Putamen (tissue), 1 donor: ENCODE data around the gene ATP6V0B.

Experiments
- DNase-seq: peaks from one replicate; pipeline ENCODE4 v3.0.0-alpha.2; 2016; ENCODE audit warnings: low spot score

ATP6V0B gene

GRCh38 chr1:44002606-44003157, 27.9 kb downstream of the ATP6V0B start:
- DNase-seq: no peak

DNA sequence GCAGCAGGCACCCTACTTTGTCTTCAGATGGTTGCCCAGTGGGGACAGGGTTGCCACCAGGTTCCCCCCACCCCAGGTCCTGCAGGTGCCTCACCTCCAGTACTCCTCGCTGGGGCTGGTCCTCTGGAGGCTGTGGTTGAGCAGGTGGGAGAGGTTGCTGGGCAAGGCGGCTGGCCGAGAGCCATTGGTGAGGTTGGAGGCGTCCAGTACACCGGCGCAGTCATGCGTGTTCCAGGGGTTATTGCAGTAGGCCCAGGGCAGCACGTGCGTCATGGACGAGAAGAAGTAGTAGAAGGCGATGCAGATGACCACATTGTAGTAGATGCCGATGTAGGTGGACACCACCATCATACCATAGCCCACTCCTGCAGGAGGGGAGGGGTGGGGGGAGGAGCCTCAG, 33.5 kb downstream of the ATP6V0B start:
- no peak for DNase-seq

- DNase-seq: peak; percentile 92
These were observed 36.2 kb downstream of the ATP6V0B start for GRCh38 chr1:44010935-44011471.

DNA sequence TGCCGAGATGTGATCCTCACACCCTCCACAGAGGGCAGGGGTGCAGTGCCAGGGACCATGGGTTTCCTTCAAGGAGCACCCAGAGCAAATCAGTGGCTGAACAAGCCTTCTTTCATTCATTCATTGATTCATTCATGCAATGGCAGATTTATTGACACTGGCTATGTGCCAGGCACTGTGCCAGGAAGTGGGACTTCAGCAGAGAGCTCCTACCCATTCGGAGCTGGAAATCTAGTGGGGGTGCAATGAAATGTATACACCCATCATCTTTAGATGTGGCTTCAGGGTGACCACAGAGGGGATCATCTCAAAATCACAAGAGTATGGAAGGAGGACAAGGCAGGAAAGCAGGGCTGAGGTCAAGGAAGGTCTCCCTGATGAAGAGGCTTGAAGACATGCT, 37.6 kb downstream of the ATP6V0B start:
- DNase-seq: no peak

- no peak for DNase-seq
These were observed 38.3 kb downstream of the ATP6V0B start for GRCh38 chr1:44012941-44013609.

GRCh38 chr1:44013949-44014348, 39.2 kb downstream of the ATP6V0B start:
- no peak for DNase-seq

DNA sequence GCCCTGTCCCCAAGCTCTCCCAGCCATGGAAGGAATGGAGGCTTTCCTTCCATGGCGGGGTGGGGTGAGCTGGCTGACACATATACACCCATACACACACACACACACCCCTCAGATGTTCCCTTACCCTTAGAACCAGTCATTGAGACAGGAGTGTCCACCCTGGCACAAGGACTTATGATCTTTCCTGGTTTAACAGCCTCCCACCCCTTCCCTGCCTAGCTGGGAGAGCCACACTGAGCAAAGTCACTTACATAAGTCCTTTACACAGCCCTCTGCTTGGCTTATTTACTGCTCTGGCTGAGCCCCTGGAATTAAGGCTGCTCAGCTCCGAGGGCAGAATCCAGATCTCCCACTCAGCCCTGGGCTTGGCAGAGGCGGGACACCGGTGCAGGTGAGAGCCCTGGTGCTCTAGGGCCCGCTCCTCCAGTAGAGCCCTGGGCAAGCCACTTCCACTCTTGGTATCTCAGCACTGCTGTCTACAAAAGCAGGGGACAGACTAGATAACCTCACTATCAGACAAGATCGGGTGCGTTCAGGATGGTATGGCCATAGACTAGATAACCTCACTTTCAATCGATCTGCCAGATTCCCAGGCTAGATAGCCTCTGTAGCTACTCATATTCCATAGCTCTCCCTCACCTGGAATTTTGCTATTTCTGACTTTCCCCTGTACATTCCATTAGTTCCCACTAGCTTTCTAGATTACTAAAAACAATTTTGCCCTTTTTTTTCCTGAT, 39.8 kb downstream of the ATP6V0B start:
- DNase-seq: no peak

GRCh38 chr1:44015206-44015605, 40.4 kb downstream of the ATP6V0B start:
- no peak for DNase-seq

DNA sequence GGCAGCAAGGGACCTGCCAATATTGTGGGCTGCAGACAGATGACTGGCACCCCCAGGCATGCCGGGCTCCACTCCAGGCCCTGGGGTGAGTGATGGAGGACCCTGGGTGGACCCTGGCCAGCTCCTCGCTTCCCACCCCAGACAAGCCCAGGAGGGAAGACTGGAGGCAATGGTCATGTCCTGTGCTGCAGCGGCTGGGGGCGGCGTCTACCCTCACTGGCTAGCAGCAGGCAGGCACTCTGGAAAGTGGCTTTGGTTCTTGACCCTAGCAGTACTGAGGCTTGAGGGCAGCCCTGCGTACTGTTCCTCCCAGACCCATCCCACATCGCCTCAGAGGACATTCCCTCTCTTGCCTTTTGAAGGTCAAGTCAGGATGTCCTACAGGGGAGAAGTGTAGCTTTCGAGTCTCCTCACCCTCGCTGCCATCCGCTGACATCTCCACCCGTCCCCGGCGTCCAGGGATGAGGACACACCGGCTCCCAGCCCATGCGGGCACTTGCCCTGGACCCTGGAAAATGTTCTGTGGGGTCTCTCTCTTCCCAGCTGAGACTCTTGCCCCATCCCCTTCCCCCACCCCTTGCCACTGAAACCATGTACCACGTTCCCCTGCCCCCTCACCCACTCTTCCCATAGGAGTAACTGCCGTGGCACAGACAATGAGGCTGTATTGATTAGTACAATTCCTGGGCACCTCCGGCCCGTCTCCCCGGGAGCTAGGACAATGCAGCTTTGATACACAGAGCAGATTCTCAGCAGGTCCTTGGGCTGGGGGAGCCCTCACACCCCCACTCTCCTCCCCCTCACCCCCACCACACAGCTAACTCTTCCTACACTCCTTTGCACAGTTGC, 41.5 kb downstream of the ATP6V0B start:
- no peak for DNase-seq

GRCh38 chr1:44016890-44017400, 42.2 kb downstream of the ATP6V0B start:
- no peak for DNase-seq

- peak; percentile 77 for DNase-seq
These were observed 44.7 kb downstream of the ATP6V0B start for GRCh38 chr1:44019466-44019948.

DNA sequence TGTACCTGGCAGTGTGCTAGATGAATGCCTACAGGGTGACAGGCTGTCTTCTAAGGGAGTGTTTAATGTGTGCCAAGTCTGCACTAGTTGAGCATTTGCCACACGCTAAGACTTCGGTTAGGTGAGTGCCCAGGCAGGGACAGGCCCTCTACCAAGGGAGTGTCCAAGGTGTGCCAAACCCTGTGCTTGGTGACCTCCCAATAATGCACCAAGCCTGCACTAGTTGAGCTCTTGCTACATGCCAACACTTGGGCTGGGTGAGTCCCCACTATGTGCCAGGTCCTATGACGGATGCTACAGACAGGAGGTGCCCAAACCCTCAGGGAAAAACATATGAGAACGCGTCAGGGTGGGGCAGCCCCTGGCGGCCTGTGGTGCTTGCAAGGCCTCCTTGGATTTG, 45.7 kb downstream of the ATP6V0B start:
- no peak for DNase-seq

DNA sequence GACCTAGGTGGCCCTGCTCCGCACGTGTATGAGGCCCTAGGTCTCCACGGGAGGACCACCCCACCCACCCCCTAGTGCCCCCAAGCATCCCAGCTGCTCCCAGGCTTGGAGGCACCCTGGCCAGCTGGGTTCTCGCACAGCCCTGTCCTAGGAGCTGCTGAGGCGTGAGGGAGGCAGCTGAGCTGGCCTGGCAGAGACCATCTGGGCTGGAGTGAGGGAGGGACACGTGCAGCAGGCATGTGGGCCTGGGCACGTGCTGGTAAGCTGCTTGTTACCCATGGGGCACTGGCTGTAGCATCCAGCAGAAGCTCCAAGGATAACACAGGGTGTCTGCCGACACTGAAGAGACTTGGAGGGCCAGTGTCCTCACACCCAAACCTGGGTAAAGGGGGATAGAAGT, 46.4 kb downstream of the ATP6V0B start:
- DNase-seq: no peak

DNA sequence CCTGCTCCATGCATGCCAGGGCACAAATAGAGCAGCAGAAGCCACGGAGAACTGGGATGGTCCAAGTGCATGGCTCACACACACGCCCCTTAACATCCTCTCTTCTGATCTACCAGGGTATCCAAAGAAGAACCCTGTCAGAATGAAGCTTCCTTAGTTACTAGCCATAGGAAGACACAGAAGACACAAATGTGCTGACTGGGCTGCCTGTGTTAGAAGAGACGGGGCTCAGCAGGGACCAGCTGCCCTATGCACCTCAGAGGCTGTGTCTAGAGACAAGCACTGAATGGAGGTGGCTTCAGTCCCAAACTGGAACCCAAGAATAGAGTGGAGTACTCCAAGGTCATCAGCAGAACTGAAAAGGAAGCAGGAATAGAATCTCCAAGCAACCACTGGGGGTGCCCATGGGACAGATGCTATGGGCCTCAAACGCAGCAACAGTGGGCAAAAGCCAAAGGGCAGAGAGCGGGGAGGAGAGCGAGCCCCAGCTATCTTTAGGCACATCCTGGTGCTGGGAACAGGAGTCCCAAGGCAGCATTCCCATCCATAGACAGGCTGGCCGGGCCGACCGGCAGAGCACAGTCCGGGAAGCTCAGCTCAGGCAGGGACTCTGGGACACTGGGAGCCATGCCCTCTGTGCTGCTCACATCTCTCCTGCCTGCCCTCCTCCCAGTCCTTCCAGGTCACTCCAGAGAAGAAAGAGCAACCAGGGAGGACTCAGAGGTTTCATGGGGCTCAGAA, 47.0 kb downstream of the ATP6V0B start:
- DNase-seq: no peak

- DNase-seq: no peak
These were observed 49.5 kb downstream of the ATP6V0B start for GRCh38 chr1:44024031-44024902.

GRCh38 chr1:44024903-44025525, 50.3 kb downstream of the ATP6V0B start:
- no peak for DNase-seq

DNA sequence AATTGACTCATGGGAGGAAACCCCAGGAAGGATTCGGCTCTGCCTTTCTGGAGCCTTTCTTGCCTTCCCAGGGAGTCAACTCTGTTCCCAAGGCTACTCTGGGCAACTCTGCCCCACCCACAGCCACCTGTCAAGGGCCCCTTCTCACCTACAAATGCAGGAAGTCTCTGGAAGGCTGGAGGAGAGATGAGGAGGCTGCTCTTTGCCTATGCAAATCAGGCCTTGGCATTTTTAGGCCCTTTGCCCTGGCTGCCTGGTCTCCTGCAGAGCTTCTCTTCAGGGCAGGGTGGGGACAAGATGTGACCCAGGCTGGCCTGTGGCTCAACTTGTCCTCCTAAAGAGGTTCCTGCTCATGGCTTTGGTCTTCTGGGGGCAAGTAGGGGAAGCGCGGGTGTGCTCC, 51.1 kb downstream of the ATP6V0B start:
- DNase-seq: no peak

GRCh38 chr1:44027320-44027719, 52.6 kb downstream of the ATP6V0B start:
- DNase-seq: no peak
